HG03175 (cell line): Measurements from ENCODE around the gene GSX2.
A peak's percentile ranks its signal among the peaks of the same experiment; 100 is the strongest.
"Not testable (repeated sequence)": the region's sequence is repeated elsewhere in the genome, so short reads cannot be mapped to it uniquely, and the experiment has no call there.

Experiments used
- ATAC-seq: cut with Tn5 transposase; IDR thresholded peaks from one replicate; pipeline ENCODE4 v1.9.1; 2021; ENCODE audit warnings: mild to moderate bottlenecking, moderate library complexity; ENCODE audit not compliant: unreplicated experiment

GSX2 gene

GRCh38 chr4:54102531-54103106 is 2.7 kb downstream of the GSX2 start:
- no peak for ATAC-seq

GRCh38 chr4:54103190-54103574 is 3.2 kb downstream of the GSX2 start:
- no peak for ATAC-seq

GRCh38 chr4:54104907-54105306 is 4.9 kb downstream of the GSX2 start:
- ATAC-seq: peak; percentile 36

GRCh38 chr4:54107951-54108748 is 8.2 kb downstream of the GSX2 start:
- ATAC-seq: no peak

- no peak for ATAC-seq
Measured at GRCh38 chr4:54109241-54110018, 9.5 kb downstream of the GSX2 start.

GRCh38 chr4:54110019-54110416 is 10.1 kb downstream of the GSX2 start:
- ATAC-seq: no peak

GRCh38 chr4:54113206-54113605 is 13.2 kb downstream of the GSX2 start:
- not testable (repeated sequence) for ATAC-seq

GRCh38 chr4:54116246-54116645 is 16.3 kb downstream of the GSX2 start:
- ATAC-seq: not testable (repeated sequence)

- ATAC-seq: no peak
Measured at GRCh38 chr4:54118850-54119589, 19.1 kb downstream of the GSX2 start.

- ATAC-seq: no peak
Measured at GRCh38 chr4:54120518-54120917, 20.6 kb downstream of the GSX2 start.

GRCh38 chr4:54127660-54128059 is 27.7 kb downstream of the GSX2 start:
- ATAC-seq: no peak

- ATAC-seq: not testable (repeated sequence)
Measured at GRCh38 chr4:54128694-54129093, 28.7 kb downstream of the GSX2 start.

GRCh38 chr4:54139332-54139731 is 39.4 kb downstream of the GSX2 start:
- no peak for ATAC-seq

- ATAC-seq: no peak
Measured at GRCh38 chr4:54140287-54140686, 40.3 kb downstream of the GSX2 start.

- no peak for ATAC-seq
Measured at GRCh38 chr4:54144199-54144598, 44.2 kb downstream of the GSX2 start.

GRCh38 chr4:54144661-54145171 is 44.8 kb downstream of the GSX2 start:
- no peak for ATAC-seq

- ATAC-seq: no peak
Measured at GRCh38 chr4:54146139-54146538, 46.2 kb downstream of the GSX2 start.

GRCh38 chr4:54149323-54149722 is 49.4 kb downstream of the GSX2 start:
- ATAC-seq: no peak
